CD4-positive, alpha-beta T cell (primary cell): Measurements from ENCODE around the gene XRCC5. TPM values are rescaled to one million over a fixed set of nuclear protein-coding genes. Genes with fewer than 3 reads are reported as not detected.

Source experiments
- ATAC-seq: fragments of 200-7000 bp; cut with Tn5 transposase; one replicate; pipeline ENCODE4 v1.10.0; 2022; ENCODE audit warnings: mild to moderate bottlenecking; ENCODE audit not compliant: poor library complexity
- CTCF ChIA-PET: fragments of 350-600 bp; sonication (Branson Sonifier 250); formaldehyde crosslinking; loops from one replicate; lab custom pipeline; 2021; ENCODE audit warnings: antibody characterized with exemption, inconsistent platforms; lab: Charles Lee
- POLR2A ChIA-PET: fragments of 350-600 bp; sonication (Branson Sonifier 250); formaldehyde crosslinking; loops from one replicate; lab custom pipeline; 2021; ENCODE audit warnings: antibody characterized with exemption, inconsistent platforms; lab: Charles Lee
- DNase-seq, 14 experiments: peaks; one replicate each; pipeline ENCODE4 v3.0.0-alpha.2; 2013 to 2020; ENCODE audit warnings: mixed read lengths in 2 of 14
- H3K27ac ChIP-seq, 2 donors: one replicate each; pipeline versions ENCODE4 v1.5.1 to v1.7.0; 2013; ENCODE audit warnings: low read length in 2 of 2, low read depth in 1 of 2, mild to moderate bottlenecking in 1 of 2
- H3K27me3 ChIP-seq, 2 experiments: 1 replicate in 1 of 2; 2 replicates in 1 of 2; pipeline versions ENCODE4 v1.6.1 to v1.7.0; 2013; ENCODE audit warnings: low read length in 2 of 2, control low read depth in 1 of 2, mild to moderate bottlenecking in 1 of 2, moderate library complexity in 1 of 2; ENCODE audit not compliant: insufficient read depth in 2 of 2, control insufficient read depth in 1 of 2
- H3K36me3 ChIP-seq: one replicate; pipeline ENCODE4 v1.6.1; 2013; ENCODE audit warnings: low read length, control low read depth; ENCODE audit not compliant: insufficient read depth
- H3K4me1 ChIP-seq: one replicate; pipeline ENCODE4 v1.6.1; 2013; ENCODE audit warnings: low read length, control low read depth; ENCODE audit not compliant: insufficient read depth
- H3K4me3 ChIP-seq: one replicate; pipeline ENCODE4 v1.5.1; 2013; ENCODE audit warnings: mild to moderate bottlenecking, low read length, moderate library complexity
- H3K9me3 ChIP-seq, 2 experiments: 1 replicate in 1 of 2; 2 replicates in 1 of 2; pipeline versions ENCODE4 v1.6.1 to v1.7.0; 2013; ENCODE audit warnings: low read length in 2 of 2, mild to moderate bottlenecking in 2 of 2, control low read depth in 1 of 2, moderate library complexity in 1 of 2; ENCODE audit not compliant: control insufficient read depth in 1 of 2, insufficient read depth in 1 of 2
- H3K27ac Mint-ChIP-seq: one replicate; pipeline ENCODE4 v1.8.0; 2020; ENCODE audit warnings: mixed read lengths
- H3K27me3 Mint-ChIP-seq: one replicate; pipeline ENCODE4 v1.8.0; 2021; ENCODE audit warnings: mixed read lengths
- H3K36me3 Mint-ChIP-seq: one replicate; pipeline ENCODE4 v1.8.0; 2021; ENCODE audit warnings: low read depth, mixed read lengths
- H3K4me1 Mint-ChIP-seq: one replicate; pipeline ENCODE4 v1.8.0; 2021; ENCODE audit warnings: low read depth, mixed read lengths
- H3K4me3 Mint-ChIP-seq: one replicate; pipeline ENCODE4 v1.8.0; 2020; ENCODE audit warnings: mild to moderate bottlenecking, mixed read lengths
- H3K9me3 Mint-ChIP-seq: one replicate; pipeline ENCODE4 v1.8.0; 2020; ENCODE audit warnings: mixed read lengths
- intact Hi-C, 2 experiments: fragments of 100-400 bp; cut with DNase I in 1 of 2; cut with micrococcal nuclease in 1 of 2; formaldehyde crosslinking; loops; one replicate each; pipeline versions ENCODE4 v1.15.1 to v1.9.0; 2023 to 2025; cut with DNase I, micrococcal nuclease
- total RNA-seq, 174 experiments: library from RNA in 2 of 174; stranded (reverse) in 2 of 174; gene quantifications; one replicate each; pipeline ENCODE4 v1.2.3 and lab custom pipeline; 2021 to 2026
- TF ChIP-seq, protein P1 (sequence below): fragments of 200-600 bp; IDR thresholded peaks from one replicate; pipeline ENCODE4 v1.8.0; 2022; ENCODE audit warnings: antibody characterized with exemption, mild to moderate bottlenecking

The XRCC5 gene
- total RNA-seq, 2 experiments from 2014 or later, result 126 to 129 TPM

DNA sequence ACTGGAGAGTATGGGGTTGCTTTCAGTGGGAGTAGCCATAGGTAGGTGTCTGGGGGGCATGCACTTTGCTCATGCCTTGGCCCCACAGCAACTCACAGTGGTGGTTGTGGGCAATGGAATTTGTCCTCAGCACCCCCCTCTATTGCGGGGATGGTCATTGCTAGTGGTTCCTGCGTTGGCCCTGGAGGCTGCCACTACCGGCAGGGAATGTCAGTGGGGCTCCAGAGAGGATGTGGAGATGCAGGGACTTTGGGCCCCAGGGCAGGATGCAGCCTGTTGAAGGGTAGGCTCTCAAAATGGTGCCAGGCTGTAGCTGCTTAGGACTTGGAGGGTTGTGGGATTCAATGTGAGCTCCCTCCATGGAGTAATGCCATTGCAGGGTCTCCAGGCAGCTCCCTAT is 125.0 kb downstream of the XRCC5 start:
- Histone ChIP-seq H3K4me1 (no peaks in the 10 kb centered on the region), H3K27me3 (no peaks in the 10 kb centered on the region), H3K4me3 (no peak overlapping the region), H3K9me3 (peaks cover 18 to 25% of the 10 kb centered on the region in 2 experiments), H3K27ac (no peak overlapping the region), H3K36me3 (no peaks in the 10 kb centered on the region)
- intact Hi-C loops, result no loop called here
- Mint-ChIP-seq H3K36me3 (peaks cover 33% of the 10 kb centered on the region), H3K27me3 (no peaks in the 10 kb centered on the region), H3K9me3 (peaks cover 13% of the 10 kb centered on the region), H3K4me1 (no peaks in the 10 kb centered on the region), H3K27ac (no peak overlapping the region), H3K4me3 (no peak overlapping the region)
- TF ChIP-seq, protein P1, sequence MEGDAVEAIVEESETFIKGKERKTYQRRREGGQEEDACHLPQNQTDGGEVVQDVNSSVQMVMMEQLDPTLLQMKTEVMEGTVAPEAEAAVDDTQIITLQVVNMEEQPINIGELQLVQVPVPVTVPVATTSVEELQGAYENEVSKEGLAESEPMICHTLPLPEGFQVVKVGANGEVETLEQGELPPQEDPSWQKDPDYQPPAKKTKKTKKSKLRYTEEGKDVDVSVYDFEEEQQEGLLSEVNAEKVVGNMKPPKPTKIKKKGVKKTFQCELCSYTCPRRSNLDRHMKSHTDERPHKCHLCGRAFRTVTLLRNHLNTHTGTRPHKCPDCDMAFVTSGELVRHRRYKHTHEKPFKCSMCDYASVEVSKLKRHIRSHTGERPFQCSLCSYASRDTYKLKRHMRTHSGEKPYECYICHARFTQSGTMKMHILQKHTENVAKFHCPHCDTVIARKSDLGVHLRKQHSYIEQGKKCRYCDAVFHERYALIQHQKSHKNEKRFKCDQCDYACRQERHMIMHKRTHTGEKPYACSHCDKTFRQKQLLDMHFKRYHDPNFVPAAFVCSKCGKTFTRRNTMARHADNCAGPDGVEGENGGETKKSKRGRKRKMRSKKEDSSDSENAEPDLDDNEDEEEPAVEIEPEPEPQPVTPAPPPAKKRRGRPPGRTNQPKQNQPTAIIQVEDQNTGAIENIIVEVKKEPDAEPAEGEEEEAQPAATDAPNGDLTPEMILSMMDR, result no peak
- CTCF ChIA-PET, result no interaction called here
- POLR2A ChIA-PET, result no interaction called here
- ATAC-seq, result no peak
- DNase-seq, result no peak

DNA sequence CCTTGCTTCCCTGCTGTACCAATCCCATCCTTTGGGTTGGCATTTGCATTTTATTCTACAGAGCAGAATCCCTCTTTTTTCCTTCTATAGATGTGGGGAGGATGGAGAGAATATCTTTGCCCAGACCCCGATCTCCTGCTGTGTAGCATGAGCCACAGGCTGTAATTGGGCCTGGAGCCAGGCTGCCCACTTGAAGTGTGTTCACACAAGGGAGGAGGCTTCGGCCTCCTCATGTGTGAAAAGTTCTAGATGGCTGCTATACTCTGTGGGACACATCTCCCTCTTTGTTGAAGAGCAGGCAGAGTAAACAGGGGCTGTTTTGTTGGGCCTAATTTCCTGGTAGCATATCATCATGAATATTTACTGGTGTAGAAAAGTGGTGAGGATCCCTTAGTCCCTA is 126.3 kb downstream of the XRCC5 start:
- CTCF ChIA-PET, result no interaction called here
- POLR2A ChIA-PET, result no interaction called here
- Mint-ChIP-seq H3K36me3 (peaks cover 30% of the 10 kb centered on the region), H3K9me3 (peaks cover 13% of the 10 kb centered on the region), H3K4me1 (no peaks in the 10 kb centered on the region), H3K27me3 (no peaks in the 10 kb centered on the region), H3K27ac (no peak overlapping the region), H3K4me3 (no peak overlapping the region)
- H3K4me1 ChIP-seq, result no peaks in the 10 kb centered on the region
- ATAC-seq (no peak), DNase-seq (no peak)
- H3K27ac ChIP-seq, result no peak overlapping the region
- TF ChIP-seq, protein P1, result no peak
- H3K36me3 ChIP-seq, result no peaks in the 10 kb centered on the region
- no peak overlapping the region for H3K4me3 ChIP-seq
- H3K9me3 ChIP-seq, result peaks cover 18 to 25% of the 10 kb centered on the region in 2 experiments
- intact Hi-C loops, result no loop called here
- no peaks in the 10 kb centered on the region for H3K27me3 ChIP-seq

DNA sequence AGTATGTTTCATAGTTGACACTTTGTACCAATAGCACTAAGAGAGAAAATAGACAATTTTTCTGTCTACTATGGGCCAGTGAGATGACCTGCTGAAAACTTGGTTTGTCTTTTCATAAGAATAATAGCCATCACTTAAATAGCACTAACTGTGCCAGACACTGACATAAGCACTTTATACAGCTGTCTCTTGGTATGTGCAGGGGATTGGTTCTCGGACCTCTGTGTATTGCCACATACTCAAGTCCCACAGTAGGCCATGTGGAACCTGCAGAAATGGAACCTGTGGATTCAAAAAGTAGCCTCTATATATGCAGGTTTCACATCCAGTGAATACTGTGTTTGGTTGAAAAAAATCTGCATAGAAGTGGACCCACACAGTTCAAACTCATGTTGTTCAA is 126.7 kb downstream of the XRCC5 start:
- Histone ChIP-seq H3K27ac (no peak overlapping the region), H3K27me3 (no peaks in the 10 kb centered on the region), H3K4me1 (no peaks in the 10 kb centered on the region), H3K4me3 (no peak overlapping the region), H3K36me3 (no peaks in the 10 kb centered on the region), H3K9me3 (peaks cover 18 to 25% of the 10 kb centered on the region in 2 experiments)
- H3K27me3 Mint-ChIP-seq, result no peaks in the 10 kb centered on the region
- ChIA-PET POLR2A (no interaction called here), CTCF (no interaction called here)
- H3K4me3 Mint-ChIP-seq, result no peak overlapping the region
- intact Hi-C loops, result no loop called here
- TF ChIP-seq, protein P1, result no peak
- peaks cover 13% of the 10 kb centered on the region for H3K9me3 Mint-ChIP-seq
- peaks cover 27% of the 10 kb centered on the region for H3K36me3 Mint-ChIP-seq
- no peak overlapping the region for H3K27ac Mint-ChIP-seq
- no peaks in the 10 kb centered on the region for H3K4me1 Mint-ChIP-seq
- ATAC-seq (no peak), DNase-seq (no peak)
